HepG2 (cell line): Measurements from ENCODE around the gene THY1. TPM values are rescaled to one million over a fixed set of nuclear protein-coding genes. Genes with fewer than 3 reads are reported as not detected.

Experiments used
- DDIT3 ChIP-seq: sonication (generic); formaldehyde crosslinking; IDR thresholded peaks from 2 replicates; pipeline ENCODE4 v1.4.0; 2020; ENCODE audit warnings: mild to moderate bottlenecking, missing genetic modification reagents
- GATAD1 ChIP-seq: IDR thresholded peaks from 2 replicates; pipeline ENCODE4 v1.6.1; 2016; ENCODE audit warnings: missing genetic modification reagents, missing compliant biosample characterization
- GRHL1 ChIP-seq: sonication (generic); formaldehyde crosslinking; conservative IDR thresholded peaks from 2 replicates; pipeline ENCODE4 v1.8.0; 2022; ENCODE audit warnings: missing genetic modification reagents
- HCFC1 ChIP-seq: fragments of 150-350 bp; IDR thresholded peaks from 2 replicates; pipeline ENCODE4 v1.6.1; 2014; ENCODE audit warnings: low read depth, low read length
- HNRNPK ChIP-seq: fragments of 200-400 bp; formaldehyde crosslinking; IDR thresholded peaks from 2 replicates; pipeline ENCODE4 v1.6.1; 2018; ENCODE audit warnings: low read length, low read depth, moderate library complexity, mild to moderate bottlenecking; ENCODE audit not compliant: poor library complexity, severe bottlenecking
- MTERF4 ChIP-seq: sonication (generic); formaldehyde crosslinking; IDR thresholded peaks from 2 replicates; pipeline ENCODE4 v1.8.0; 2023; ENCODE audit warnings: mild to moderate bottlenecking, missing genetic modification reagents
- MXD4 ChIP-seq: IDR thresholded peaks from 2 replicates; pipeline ENCODE4 v1.6.1; 2016; ENCODE audit warnings: mild to moderate bottlenecking, missing biosample characterization, missing genetic modification reagents
- NAIF1 ChIP-seq: sonication (generic); formaldehyde crosslinking; IDR thresholded peaks from 2 replicates; pipeline ENCODE4 v1.5.0; 2020; ENCODE audit warnings: mild to moderate bottlenecking, missing genetic modification reagents, borderline replicate concordance
- NR1H2 ChIP-seq: sonication (generic); formaldehyde crosslinking; IDR thresholded peaks from 2 replicates; pipeline ENCODE4 v1.8.1; 2022; ENCODE audit warnings: low read depth, missing genetic modification reagents, borderline replicate concordance
- NR2C2 ChIP-seq: sonication (generic); formaldehyde crosslinking; IDR thresholded peaks from 2 replicates; pipeline ENCODE4 v1.4.0; 2020; ENCODE audit warnings: missing genetic modification reagents, mild to moderate bottlenecking, moderate library complexity, borderline replicate concordance
- SAP130 ChIP-seq: IDR thresholded peaks from 2 replicates; pipeline ENCODE4 v1.6.1; 2016; ENCODE audit warnings: low read depth
- SKIL ChIP-seq: sonication (generic); formaldehyde crosslinking; IDR thresholded peaks from 2 replicates; pipeline ENCODE4 v1.8.0; 2022; ENCODE audit warnings: missing genetic modification reagents, mild to moderate bottlenecking, moderate library complexity, borderline replicate concordance
- SMARCE1 ChIP-seq: fragments of 450-650 bp; IDR thresholded peaks from 2 replicates; pipeline ENCODE4 v1.6.1; 2017; ENCODE audit warnings: borderline replicate concordance
- SNRNP70 ChIP-seq: fragments of 200-400 bp; formaldehyde crosslinking; IDR thresholded peaks from 2 replicates; pipeline ENCODE4 v1.6.1; 2017; ENCODE audit warnings: mild to moderate bottlenecking, low read depth, low read length, moderate library complexity
- SOX13 ChIP-seq, 3 experiments: fragments of 450-650 bp in 1 of 3; sonication (generic) in 1 of 3; formaldehyde crosslinking in 1 of 3; IDR thresholded peaks in 2 of 3; conservative IDR thresholded peaks in 1 of 3; 2 replicates each; pipeline versions ENCODE4 v1.5.0 to v1.6.1; 2016 to 2020; ENCODE audit warnings: antibody characterized with exemption in 1 of 3, mild to moderate bottlenecking in 1 of 3, missing compliant biosample characterization in 1 of 3, missing genetic modification reagents in 1 of 3, moderate library complexity in 1 of 3
- SPEN ChIP-seq: sonication (generic); formaldehyde crosslinking; IDR thresholded peaks from 2 replicates; pipeline ENCODE4 v1.5.1; 2020; ENCODE audit warnings: low read depth, mild to moderate bottlenecking, missing genetic modification reagents
- TCF12 ChIP-seq, 2 experiments: fragments of 450-650 bp in 1 of 2; sonication (generic) in 1 of 2; formaldehyde crosslinking in 1 of 2; IDR thresholded peaks; 2 replicates each; pipeline versions ENCODE4 v1.6.1 to v1.8.0; 2017 to 2022; ENCODE audit warnings: antibody characterized with exemption in 1 of 2, mild to moderate bottlenecking in 1 of 2, missing genetic modification reagents in 1 of 2, moderate library complexity in 1 of 2
- THAP8 ChIP-seq: sonication (generic); formaldehyde crosslinking; IDR thresholded peaks from 2 replicates; pipeline ENCODE4 v1.5.1; 2020; ENCODE audit warnings: missing genetic modification reagents, mild to moderate bottlenecking, borderline replicate concordance
- ZFP62 ChIP-seq: sonication (generic); formaldehyde crosslinking; IDR thresholded peaks from 2 replicates; pipeline ENCODE4 v1.4.0; 2020; ENCODE audit warnings: missing genetic modification reagents
- ZKSCAN1 ChIP-seq: fragments of 150-350 bp; IDR thresholded peaks from 2 replicates; pipeline ENCODE4 v1.6.1; 2014; ENCODE audit warnings: low read length
- ZNF224 ChIP-seq: sonication (generic); formaldehyde crosslinking; IDR thresholded peaks from 2 replicates; pipeline ENCODE4 v1.5.0; 2020; ENCODE audit warnings: mild to moderate bottlenecking, missing genetic modification reagents
- ZNF446 ChIP-seq: sonication (generic); formaldehyde crosslinking; IDR thresholded peaks from 2 replicates; pipeline ENCODE4 v1.5.0; 2020; ENCODE audit warnings: mild to moderate bottlenecking, missing genetic modification reagents
- ZNF530 ChIP-seq: sonication (generic); formaldehyde crosslinking; IDR thresholded peaks from 2 replicates; pipeline ENCODE4 v1.5.0; 2020; ENCODE audit warnings: low read depth, mild to moderate bottlenecking, missing genetic modification reagents
- ZNF720 ChIP-seq: sonication (generic); formaldehyde crosslinking; IDR thresholded peaks from 2 replicates; pipeline ENCODE4 v1.4.0; 2020; ENCODE audit warnings: missing genetic modification reagents
- ZNF780A ChIP-seq: sonication (generic); formaldehyde crosslinking; IDR thresholded peaks from 2 replicates; pipeline ENCODE4 v1.8.0; 2022; ENCODE audit warnings: mild to moderate bottlenecking, missing genetic modification reagents, moderate library complexity
- polyA plus RNA-seq, 8 experiments: library from polyadenylated mRNA; depleted of rRNA in 3 of 8; stranded (reverse) in 7 of 8; unstranded in 1 of 8; fragments of >200 nt; fragmentation: Illumina TruSeq in 4 of 8; extraction: Trizol in 4 of 8; gene quantifications; 2 replicates each; pipeline versions ENCODE4 v1.2.1 to v1.2.3, GENCODE V29; 2011 to 2016; ENCODE audit warnings: low read depth in 4 of 8, missing spikeins in 1 of 8, mixed read lengths in 1 of 8; ENCODE audit not compliant: insufficient read depth in 1 of 8
- total RNA-seq, 5 experiments: library from RNA; depleted of rRNA; stranded (reverse); fragments of >200 nt; fragmentation: Illumina TruSeq; extraction: Trizol; gene quantifications; 2 replicates each; pipeline ENCODE4 v1.2.3, GENCODE V29; 2016; ENCODE audit warnings: low read depth in 1 of 5

Gene THY1
- total and polyA plus RNA-seq, 2 of the 13 experiments (the other 11 are each of a cell fraction or from before 2014, with no cell fraction given): not detected

- no peak for TF ChIP-seq TCF12 (IDR thresholded peaks at IDR 0.05)
- no peak for TF ChIP-seq TCF12 (CRISPR knock-in tag; IDR thresholded peaks at IDR 0.05)
- no peak for TF ChIP-seq MTERF4
- no peak for TF ChIP-seq ZKSCAN1
- TF ChIP-seq DDIT3 (CRISPR knock-in tag): no peak
- no peak for TF ChIP-seq NAIF1 (CRISPR knock-in tag)
- TF ChIP-seq NR1H2 (CRISPR knock-in tag): no peak
- no peak for TF ChIP-seq SKIL (CRISPR knock-in tag)
- TF ChIP-seq ZNF720: no peak
- no peak for TF ChIP-seq HNRNPK
- no peak for TF ChIP-seq SNRNP70
- no peak for TF ChIP-seq ZFP62 (CRISPR knock-in tag)
- TF ChIP-seq SPEN (CRISPR knock-in tag): peak; percentile 25; the same call in 1 of the 2 replicates
- TF ChIP-seq SMARCE1: no peak
- TF ChIP-seq THAP8: no peak
- TF ChIP-seq SAP130 (CRISPR knock-in tag): peak; percentile 35
- TF ChIP-seq MXD4 (CRISPR knock-in tag): no peak
- no peak for TF ChIP-seq ZNF224 (CRISPR knock-in tag)
- TF ChIP-seq NR2C2 (CRISPR knock-in tag): peak; percentile 42; the same call in 1 of the 2 replicates
- TF ChIP-seq GATAD1 (CRISPR knock-in tag): no peak
- TF ChIP-seq GRHL1 (CRISPR knock-in tag): no peak
- TF ChIP-seq HCFC1: no peak
- TF ChIP-seq ZNF780A (CRISPR knock-in tag): no peak
- no peak for TF ChIP-seq ZNF530
- TF ChIP-seq ZNF446 (CRISPR knock-in tag): no peak
- TF ChIP-seq SOX13 (IDR thresholded peaks at IDR 0.05): no peak
- TF ChIP-seq SOX13 (CRISPR knock-in tag; conservative IDR thresholded peaks at IDR 0.05 in 1 of 2, IDR thresholded peaks at IDR 0.05 in 1 of 2): 0 out of 4 replicates have a peak, but pooled peaks of 1 of the 2 experiments have one; percentile 12
Measured at GRCh38 chr11:119370486-119371046, 52.4 kb downstream of the THY1 start (continued).
